ENCODE measurements around the gene GOSR2.

DNA sequence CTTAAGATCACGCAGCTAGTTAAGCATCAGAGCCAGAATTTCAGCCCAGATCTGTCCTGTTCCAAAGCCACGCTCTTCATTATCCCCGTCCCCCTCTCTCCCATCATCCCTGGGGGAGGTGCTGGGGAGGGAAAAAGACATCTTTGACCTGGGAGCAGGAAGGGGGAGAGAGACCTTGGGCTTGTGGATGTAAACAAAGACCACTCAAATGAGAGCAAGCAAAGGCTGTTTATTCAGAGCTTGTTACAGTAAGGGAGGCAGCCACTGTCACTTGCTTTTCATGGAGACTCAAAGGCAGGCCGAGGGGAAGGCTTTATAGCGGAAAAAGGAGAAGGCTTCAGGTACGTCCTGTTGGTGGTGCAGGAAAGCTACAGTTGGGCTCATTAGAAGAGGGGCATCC lies 59.6 kb downstream of the GOSR2 start:
- TF ChIP-seq EZH2 (IDR thresholded peaks at IDR 0.05; ENCODE audit: insufficient read depth, poor library complexity, severe bottlenecking), result no peak
- TF ChIP-seq EZH2phosphoT487 (IDR thresholded peaks at IDR 0.05; ENCODE audit: insufficient read depth, low read depth), result no peak

Data from GM23248 (cell line).